ENCODE measurements around the gene MB21D2. TPM values are rescaled to one million over a fixed set of nuclear protein-coding genes. Genes with fewer than 3 reads are reported as not detected.

Gene MB21D2
- total RNA-seq, 2 donors from 2014 or later: 3.7 to 5.9 TPM

GRCh38 chr3:192870822-192871221 is 46.8 kb downstream of the MB21D2 start:
- H3K4me3 ChIP-seq: no peak overlapping the region
- H3K4me1 ChIP-seq: peaks cover 0 to 24% of the 10 kb centered on the region in 2 donors
- no peaks in the 10 kb centered on the region for H3K27me3 ChIP-seq
- no peaks in the 10 kb centered on the region for H3K9me3 ChIP-seq
- no peaks in the 10 kb centered on the region for H3K36me3 ChIP-seq
- TF ChIP-seq, protein P1, sequence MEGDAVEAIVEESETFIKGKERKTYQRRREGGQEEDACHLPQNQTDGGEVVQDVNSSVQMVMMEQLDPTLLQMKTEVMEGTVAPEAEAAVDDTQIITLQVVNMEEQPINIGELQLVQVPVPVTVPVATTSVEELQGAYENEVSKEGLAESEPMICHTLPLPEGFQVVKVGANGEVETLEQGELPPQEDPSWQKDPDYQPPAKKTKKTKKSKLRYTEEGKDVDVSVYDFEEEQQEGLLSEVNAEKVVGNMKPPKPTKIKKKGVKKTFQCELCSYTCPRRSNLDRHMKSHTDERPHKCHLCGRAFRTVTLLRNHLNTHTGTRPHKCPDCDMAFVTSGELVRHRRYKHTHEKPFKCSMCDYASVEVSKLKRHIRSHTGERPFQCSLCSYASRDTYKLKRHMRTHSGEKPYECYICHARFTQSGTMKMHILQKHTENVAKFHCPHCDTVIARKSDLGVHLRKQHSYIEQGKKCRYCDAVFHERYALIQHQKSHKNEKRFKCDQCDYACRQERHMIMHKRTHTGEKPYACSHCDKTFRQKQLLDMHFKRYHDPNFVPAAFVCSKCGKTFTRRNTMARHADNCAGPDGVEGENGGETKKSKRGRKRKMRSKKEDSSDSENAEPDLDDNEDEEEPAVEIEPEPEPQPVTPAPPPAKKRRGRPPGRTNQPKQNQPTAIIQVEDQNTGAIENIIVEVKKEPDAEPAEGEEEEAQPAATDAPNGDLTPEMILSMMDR (IDR thresholded peaks at IDR 0.05): no peak
- H3K27ac ChIP-seq: no peak overlapping the region
- DNase-seq (ENCODE audit: low spot score): no peak

DNA sequence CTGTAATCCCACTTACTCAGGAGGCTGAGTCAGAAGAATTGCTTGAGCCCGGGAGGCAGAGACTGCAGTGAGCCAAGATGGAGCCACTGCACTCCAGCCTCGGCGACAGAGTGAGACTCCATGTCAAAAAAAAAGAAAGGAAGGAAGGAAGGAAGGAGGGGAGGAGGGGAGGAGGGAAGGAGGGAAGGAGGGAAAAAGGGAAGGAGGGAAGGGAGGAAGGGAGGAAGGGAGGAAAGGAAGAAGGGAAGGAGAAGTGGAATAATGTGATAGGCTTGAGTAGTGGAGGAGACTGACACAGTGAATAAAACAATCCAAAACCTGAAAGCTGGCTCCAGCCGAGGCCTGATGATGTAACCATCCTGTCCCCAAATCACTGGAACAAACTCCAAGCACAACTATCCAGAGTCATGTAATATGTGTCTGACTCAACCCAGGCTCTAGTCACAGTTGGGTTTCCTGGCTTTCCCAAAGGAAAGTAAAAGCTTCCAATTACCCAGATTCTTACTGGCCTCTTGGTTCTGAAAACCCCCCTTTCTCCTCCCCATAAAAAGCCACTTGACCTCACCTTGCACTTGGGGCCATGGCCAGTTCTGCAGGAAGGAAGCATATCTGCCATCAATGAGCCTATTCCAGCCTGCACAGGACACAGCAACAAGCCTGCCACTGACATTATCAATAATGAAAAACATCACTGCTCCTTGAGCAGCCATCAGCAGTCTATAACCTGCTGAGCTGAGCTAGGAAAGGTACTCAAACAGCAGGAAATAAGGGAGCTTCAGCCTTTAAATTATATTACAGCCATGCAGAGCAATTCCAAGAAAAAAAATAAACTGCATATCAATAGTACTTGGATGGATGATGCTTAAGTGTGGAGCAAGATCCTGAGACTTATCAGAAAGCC is 48.3 kb downstream of the MB21D2 start:
- peak; percentile 88 for DNase-seq (ENCODE audit: low spot score)
- Histone ChIP-seq H3K4me1 (peaks cover 0 to 32% of the 10 kb centered on the region in 2 donors), H3K27ac (peak overlapping the region; percentile 26 to 52), H3K36me3 (no peaks in the 10 kb centered on the region), H3K27me3 (no peaks in the 10 kb centered on the region), H3K4me3 (no peak overlapping the region), H3K9me3 (no peaks in the 10 kb centered on the region)
- TF ChIP-seq, protein P1 (IDR thresholded peaks at IDR 0.05): no peak

- peaks cover 0 to 32% of the 10 kb centered on the region in 2 donors for H3K4me1 ChIP-seq
- DNase-seq (ENCODE audit: low spot score): no peak
- no peaks in the 10 kb centered on the region for H3K36me3 ChIP-seq
- no peaks in the 10 kb centered on the region for H3K27me3 ChIP-seq
- peak overlapping the region; percentile 46 to 61 for H3K27ac ChIP-seq
- H3K9me3 ChIP-seq: no peaks in the 10 kb centered on the region
- TF ChIP-seq, protein P1 (IDR thresholded peaks at IDR 0.05): no peak
- H3K4me3 ChIP-seq: no peak overlapping the region
Observed at GRCh38 chr3:192867645-192868044, 50.0 kb downstream of the MB21D2 start.

DNA sequence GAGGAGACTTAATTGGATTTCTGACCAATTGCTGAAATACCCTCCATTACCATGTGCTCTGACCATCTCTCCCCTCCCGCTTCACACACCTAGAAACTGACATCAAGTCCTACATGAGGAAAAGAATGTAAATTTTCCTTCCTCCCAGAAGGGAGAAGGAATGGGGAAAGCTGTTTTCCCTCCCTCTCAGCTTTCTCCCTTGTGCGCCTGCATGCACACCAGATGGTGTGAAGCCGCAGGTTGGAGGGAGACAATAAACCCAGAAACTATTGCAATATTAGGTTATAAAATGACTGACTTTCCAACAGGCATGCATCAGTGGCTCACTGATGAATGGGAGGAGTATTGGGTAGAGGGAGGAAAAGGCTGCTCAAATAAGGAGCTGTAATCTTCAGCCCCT is 50.9 kb downstream of the MB21D2 start:
- no peak overlapping the region for H3K27ac ChIP-seq
- H3K9me3 ChIP-seq: no peaks in the 10 kb centered on the region
- no peaks in the 10 kb centered on the region for H3K27me3 ChIP-seq
- TF ChIP-seq, protein P1 (IDR thresholded peaks at IDR 0.05): no peak
- H3K4me1 ChIP-seq: peaks cover 0 to 32% of the 10 kb centered on the region in 2 donors
- H3K36me3 ChIP-seq: no peaks in the 10 kb centered on the region
- no peak overlapping the region for H3K4me3 ChIP-seq
- DNase-seq (ENCODE audit: low spot score): no peak

DNA sequence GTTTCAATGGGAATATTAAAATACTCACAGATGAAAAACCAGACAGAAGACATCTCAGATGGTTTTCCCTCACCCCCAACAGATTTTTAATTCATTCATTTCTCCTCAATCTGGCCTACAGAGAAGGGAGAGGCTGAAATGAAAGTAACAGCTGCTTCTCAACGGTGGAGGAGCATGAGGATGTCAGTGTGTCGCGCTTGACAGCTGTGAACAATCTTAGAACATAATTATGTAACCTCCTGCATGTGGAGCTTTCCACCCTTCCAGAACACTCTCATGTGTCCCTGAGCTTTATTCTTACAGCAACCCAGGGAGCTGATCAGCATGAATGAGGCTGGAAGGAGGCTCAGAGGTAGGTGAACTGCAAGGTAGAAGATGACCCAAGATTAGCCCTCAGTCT is 52.7 kb downstream of the MB21D2 start:
- Histone ChIP-seq H3K36me3 (no peaks in the 10 kb centered on the region), H3K4me3 (no peak overlapping the region), H3K27ac (peak overlapping the region in 1 of 2 donors; percentile 6), H3K27me3 (no peaks in the 10 kb centered on the region), H3K9me3 (no peaks in the 10 kb centered on the region), H3K4me1 (peaks cover 0 to 32% of the 10 kb centered on the region in 2 donors)
- TF ChIP-seq, protein P1 (IDR thresholded peaks at IDR 0.05): no peak
- no peak for DNase-seq (ENCODE audit: low spot score)
